Measurements from ENCODE around the gene FRS2. TPM values are rescaled to one million over a fixed set of nuclear protein-coding genes. Genes with fewer than 3 reads are reported as not detected.

Gene FRS2
- total RNA-seq, 1 experiment from 2014 or later: 35.0 TPM

GRCh38 chr12:69620921-69621320 lies 150.7 kb downstream of the FRS2 start:
- H3K9me2 ChIP-seq (replicated peaks; ENCODE audit: low read length): no peaks in the 10 kb centered on the region
- no peak overlapping the region for H3K9ac ChIP-seq (ENCODE audit: low read length)
- no peaks in the 10 kb centered on the region for H3F3A ChIP-seq (ENCODE audit: low read length, unreplicated experiment)
- CTCF ChIA-PET: no interaction called here
- no peaks in the 10 kb centered on the region for H3K9me3 ChIP-seq (ENCODE audit: low read length)
- TF ChIP-seq EZH2 (IDR thresholded peaks at IDR 0.05; ENCODE audit: low read length, unreplicated experiment) (no peak), CTCF (conservative IDR thresholded peaks at IDR 0.05; ENCODE audit: low read depth, low read length) (no peak), EZH2phosphoT487 (IDR thresholded peaks at IDR 0.05; ENCODE audit: borderline replicate concordance, low read length) (no peak)
- POLR2A ChIA-PET (ENCODE audit: unreplicated experiment): no interaction called here
- no peaks in the 10 kb centered on the region for H3K27me3 ChIP-seq (ENCODE audit: low read length)
- ATAC-seq (no peak), DNase-seq (no peak)
- H3K4me2 ChIP-seq (ENCODE audit: low read length): no peak overlapping the region
- H3K79me2 ChIP-seq (ENCODE audit: low read length): no peaks in the 10 kb centered on the region
- no peaks in the 10 kb centered on the region for H4K20me1 ChIP-seq (ENCODE audit: low read length)
- BruUV-seq (replicated peaks): no TSS peak
- H3K4me3 ChIP-seq (ENCODE audit: low read length): no peak overlapping the region
- no peaks in the 10 kb centered on the region for H3K36me3 ChIP-seq (ENCODE audit: low read depth, low read length)
- H2AFZ ChIP-seq (ENCODE audit: low read length): no peak overlapping the region
- H3K27ac ChIP-seq (ENCODE audit: low read length): no peak overlapping the region
- intact Hi-C loops (cut with micrococcal nuclease): no loop called here
- no peaks in the 10 kb centered on the region for H3K4me1 ChIP-seq (ENCODE audit: insufficient read depth, low read length)

DNA sequence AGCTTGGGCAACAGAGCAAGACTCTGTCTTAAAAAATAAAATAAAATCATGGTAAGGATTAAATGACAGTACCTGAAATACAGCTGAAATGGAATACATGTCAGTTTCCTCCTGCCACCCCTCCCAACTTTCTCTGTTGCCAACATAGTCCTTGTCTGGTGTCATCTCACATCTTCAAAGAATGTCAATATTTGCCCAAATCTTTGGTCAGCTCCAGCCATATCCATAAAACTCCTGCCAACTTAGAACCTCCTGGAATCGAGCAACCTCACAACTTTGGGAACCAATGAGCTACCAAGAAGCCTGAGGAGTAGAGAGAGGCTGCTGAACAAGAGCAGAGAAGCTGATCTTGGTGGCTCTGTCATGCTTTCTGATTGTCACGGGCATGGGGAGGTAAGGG lies 151.4 kb downstream of the FRS2 start:
- no peak for ATAC-seq
- Histone ChIP-seq H3K4me1 (ENCODE audit: insufficient read depth, low read length) (no peaks in the 10 kb centered on the region), H3K9me3 (ENCODE audit: low read length) (no peaks in the 10 kb centered on the region), H3K9ac (ENCODE audit: low read length) (no peak overlapping the region), H3K4me2 (ENCODE audit: low read length) (no peak overlapping the region), H4K20me1 (ENCODE audit: low read length) (no peaks in the 10 kb centered on the region), H3K9me2 (replicated peaks; ENCODE audit: low read length) (no peaks in the 10 kb centered on the region), H3K36me3 (ENCODE audit: low read depth, low read length) (no peaks in the 10 kb centered on the region), H3K27ac (ENCODE audit: low read length) (no peak overlapping the region), H3F3A (ENCODE audit: low read length, unreplicated experiment) (no peaks in the 10 kb centered on the region), H3K27me3 (ENCODE audit: low read length) (no peaks in the 10 kb centered on the region), H3K4me3 (ENCODE audit: low read length) (no peak overlapping the region), H2AFZ (ENCODE audit: low read length) (no peak overlapping the region), H3K79me2 (ENCODE audit: low read length) (no peaks in the 10 kb centered on the region)
- no TSS peak for BruUV-seq (replicated peaks)
- CTCF ChIA-PET: no interaction called here
- POLR2A ChIA-PET (ENCODE audit: unreplicated experiment): no interaction called here
- DNase-seq: no peak
- intact Hi-C loops (cut with micrococcal nuclease): no loop called here
- TF ChIP-seq EZH2phosphoT487 (IDR thresholded peaks at IDR 0.05; ENCODE audit: borderline replicate concordance, low read length) (no peak), EZH2 (IDR thresholded peaks at IDR 0.05; ENCODE audit: low read length, unreplicated experiment) (no peak), CTCF (conservative IDR thresholded peaks at IDR 0.05; ENCODE audit: low read depth, low read length) (no peak)

DNA sequence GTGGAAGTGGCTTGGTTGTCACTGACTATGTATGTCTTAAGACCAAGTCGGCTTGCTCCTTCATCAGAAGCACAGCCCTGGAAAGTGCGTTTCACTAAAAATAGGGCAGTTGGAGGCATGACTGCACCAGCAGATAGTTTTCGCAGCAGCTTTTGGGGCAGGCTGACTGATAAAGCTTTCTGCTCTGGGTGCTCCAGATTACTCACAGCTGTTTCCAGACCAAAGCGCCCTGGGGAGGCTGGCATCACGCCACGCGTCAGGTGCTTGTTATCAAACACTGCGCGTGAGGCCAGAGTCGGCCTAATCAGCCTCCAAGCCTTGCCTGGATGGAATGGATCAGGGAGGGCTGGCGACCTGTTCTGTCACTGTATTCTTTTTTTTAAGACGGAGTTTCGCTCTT lies 153.8 kb downstream of the FRS2 start:
- intact Hi-C loops (cut with micrococcal nuclease): no loop called here
- DNase-seq (no peak), ATAC-seq (no peak)
- Histone ChIP-seq H3K27ac (ENCODE audit: low read length) (no peak overlapping the region), H2AFZ (ENCODE audit: low read length) (no peak overlapping the region), H3K36me3 (ENCODE audit: low read depth, low read length) (no peaks in the 10 kb centered on the region), H3K27me3 (ENCODE audit: low read length) (no peaks in the 10 kb centered on the region), H3K4me2 (ENCODE audit: low read length) (no peak overlapping the region), H3K9ac (ENCODE audit: low read length) (no peak overlapping the region), H3K4me1 (ENCODE audit: insufficient read depth, low read length) (no peaks in the 10 kb centered on the region), H3K9me3 (ENCODE audit: low read length) (no peaks in the 10 kb centered on the region), H4K20me1 (ENCODE audit: low read length) (no peaks in the 10 kb centered on the region), H3K79me2 (ENCODE audit: low read length) (no peaks in the 10 kb centered on the region), H3K4me3 (ENCODE audit: low read length) (no peak overlapping the region), H3F3A (ENCODE audit: low read length, unreplicated experiment) (no peaks in the 10 kb centered on the region), H3K9me2 (replicated peaks; ENCODE audit: low read length) (no peaks in the 10 kb centered on the region)
- POLR2A ChIA-PET (ENCODE audit: unreplicated experiment): no interaction called here
- no peak for TF ChIP-seq CTCF (conservative IDR thresholded peaks at IDR 0.05; ENCODE audit: low read depth, low read length)
- CTCF ChIA-PET: no interaction called here
- BruUV-seq (replicated peaks): no TSS peak

Measured in PC-3 (cell line).